Endodermal cell (in vitro differentiated cells): ENCODE data around the gene KRTAP10-8. TPM values are rescaled to one million over a fixed set of nuclear protein-coding genes. Genes with fewer than 3 reads are reported as not detected.

Experiments used
- DNase-seq: peaks from one replicate; pipeline ENCODE4 v3.0.0-alpha.2; 2017
- H3K27ac ChIP-seq: 2 replicates; pipeline ENCODE4 v1.5.1; 2013; ENCODE audit warnings: mild to moderate bottlenecking, low read depth, low read length, moderate library complexity
- H3K27me3 ChIP-seq: 2 replicates; pipeline ENCODE4 v1.6.1; 2013; ENCODE audit warnings: mild to moderate bottlenecking, low read length, moderate library complexity; ENCODE audit not compliant: insufficient read depth, control insufficient read depth, poor library complexity, severe bottlenecking
- H3K36me3 ChIP-seq: 2 replicates; pipeline ENCODE4 v1.7.0; 2013; ENCODE audit warnings: mild to moderate bottlenecking, low read length, moderate library complexity; ENCODE audit not compliant: control insufficient read depth, insufficient read depth
- H3K4me1 ChIP-seq: one replicate; pipeline ENCODE4 v1.7.0; 2013; ENCODE audit warnings: low read length; ENCODE audit not compliant: control insufficient read depth, insufficient read depth
- H3K4me3 ChIP-seq: 2 replicates; pipeline ENCODE4 v1.5.1; 2013; ENCODE audit warnings: mild to moderate bottlenecking, low read length, moderate library complexity
- H3K9ac ChIP-seq: 2 replicates; pipeline ENCODE4 v1.6.1; 2013; ENCODE audit warnings: mild to moderate bottlenecking, low read length, moderate library complexity; ENCODE audit not compliant: poor library complexity, severe bottlenecking; ENCODE audit errors: extremely low read depth
- H3K9me3 ChIP-seq: 2 replicates; pipeline ENCODE4 v1.6.1; 2013; ENCODE audit warnings: mild to moderate bottlenecking, low read length, moderate library complexity; ENCODE audit not compliant: control insufficient read depth
- H3K27ac Mint-ChIP-seq: 2 replicates; pipeline ENCODE4 v1.8.0; 2020; ENCODE audit warnings: mixed read lengths
- H3K27me3 Mint-ChIP-seq: 2 replicates; pipeline ENCODE4 v1.8.0; 2021; ENCODE audit warnings: mild to moderate bottlenecking, mixed read lengths; ENCODE audit not compliant: insufficient read depth
- H3K36me3 Mint-ChIP-seq: 2 replicates; pipeline ENCODE4 v1.8.0; 2020; ENCODE audit warnings: low read depth, mixed read lengths
- H3K4me1 Mint-ChIP-seq: 2 replicates; pipeline ENCODE4 v1.8.0; 2020; ENCODE audit warnings: mixed read lengths
- H3K4me3 Mint-ChIP-seq: 2 replicates; pipeline ENCODE4 v1.8.0; 2020; ENCODE audit warnings: mild to moderate bottlenecking, moderate library complexity, mixed read lengths
- H3K9me3 Mint-ChIP-seq: 2 replicates; pipeline ENCODE4 v1.8.0; 2020; ENCODE audit warnings: mild to moderate bottlenecking, mixed read lengths
- WGBS, 2 experiments: methylation state at CpG; one replicate each; pipeline versions ENCODE4 v1.1.5 to v1.1.7; 2013; ENCODE audit warnings: missing lambda C conversion rate in 2 of 2, mixed read lengths in 1 of 2; ENCODE audit not compliant: insufficient coverage in 1 of 2, insufficient read length in 1 of 2; 5-methylcytosine and 5-hydroxymethylcytosine counted together
- total RNA-seq, 2 donors: library from RNA; stranded (reverse); fragmentation: NEBNext Ultra II Directional in 1 of 2; extraction: Animal tissue kit (Norgen Biotek cat#: 25700) in 1 of 2; gene quantifications; 2 replicates in 1 of 2; 3 replicates in 1 of 2; pipeline ENCODE4 v1.2.1, GENCODE V29; 2021
- TF ChIP-seq, protein P1 (sequence below): fragments of 200-600 bp; sonication (generic); conservative IDR thresholded peaks from 2 replicates; pipeline ENCODE4 v1.5.0; 2021; ENCODE audit warnings: antibody characterized with exemption, mild to moderate bottlenecking

KRTAP10-8 gene
- total RNA-seq, 2 donors from 2014 or later: not detected

DNA sequence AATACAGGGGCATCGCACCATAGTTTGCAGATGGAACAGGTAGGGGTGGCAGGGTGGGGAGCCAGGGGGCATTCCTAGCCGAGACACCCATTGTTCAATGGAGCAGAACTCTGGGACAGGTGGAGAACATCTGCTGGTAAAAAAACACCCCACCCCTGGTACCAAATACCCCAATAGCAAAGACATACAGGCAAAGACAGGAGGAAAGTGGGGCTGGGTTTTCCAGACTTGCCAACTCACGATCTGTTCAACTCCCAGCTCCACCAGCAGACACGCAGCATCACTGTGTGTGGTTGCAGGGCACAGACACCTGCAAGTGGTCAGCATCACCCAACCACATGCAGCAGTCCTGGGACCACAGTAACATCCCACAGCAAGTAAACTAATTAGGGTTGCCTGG, 328 bp upstream of the KRTAP10-8 start:
- peaks cover 26% of the 10 kb centered on the region for H3K9me3 ChIP-seq
- Mint-ChIP-seq H3K27ac (no peak overlapping the region), H3K27me3 (peaks cover 2% of the 10 kb centered on the region), H3K4me3 (no peak overlapping the region), H3K4me1 (no peaks in the 10 kb centered on the region), H3K36me3 (peaks cover 2% of the 10 kb centered on the region), H3K9me3 (peaks cover 34% of the 10 kb centered on the region)
- H3K4me3 ChIP-seq: no peak overlapping the region
- WGBS, 2 experiments: 91% methylated on average over 4 of the region's 4 CpGs; no CpG with 5 or more reads in 1 of the 2 experiments
- TF ChIP-seq, protein P1, sequence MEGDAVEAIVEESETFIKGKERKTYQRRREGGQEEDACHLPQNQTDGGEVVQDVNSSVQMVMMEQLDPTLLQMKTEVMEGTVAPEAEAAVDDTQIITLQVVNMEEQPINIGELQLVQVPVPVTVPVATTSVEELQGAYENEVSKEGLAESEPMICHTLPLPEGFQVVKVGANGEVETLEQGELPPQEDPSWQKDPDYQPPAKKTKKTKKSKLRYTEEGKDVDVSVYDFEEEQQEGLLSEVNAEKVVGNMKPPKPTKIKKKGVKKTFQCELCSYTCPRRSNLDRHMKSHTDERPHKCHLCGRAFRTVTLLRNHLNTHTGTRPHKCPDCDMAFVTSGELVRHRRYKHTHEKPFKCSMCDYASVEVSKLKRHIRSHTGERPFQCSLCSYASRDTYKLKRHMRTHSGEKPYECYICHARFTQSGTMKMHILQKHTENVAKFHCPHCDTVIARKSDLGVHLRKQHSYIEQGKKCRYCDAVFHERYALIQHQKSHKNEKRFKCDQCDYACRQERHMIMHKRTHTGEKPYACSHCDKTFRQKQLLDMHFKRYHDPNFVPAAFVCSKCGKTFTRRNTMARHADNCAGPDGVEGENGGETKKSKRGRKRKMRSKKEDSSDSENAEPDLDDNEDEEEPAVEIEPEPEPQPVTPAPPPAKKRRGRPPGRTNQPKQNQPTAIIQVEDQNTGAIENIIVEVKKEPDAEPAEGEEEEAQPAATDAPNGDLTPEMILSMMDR: no peak
- no peaks in the 10 kb centered on the region for H3K27me3 ChIP-seq
- no peaks in the 10 kb centered on the region for H3K36me3 ChIP-seq
- DNase-seq: no peak
- no peaks in the 10 kb centered on the region for H3K4me1 ChIP-seq
- H3K27ac ChIP-seq: no peak overlapping the region
- H3K9ac ChIP-seq: no peak overlapping the region

DNA sequence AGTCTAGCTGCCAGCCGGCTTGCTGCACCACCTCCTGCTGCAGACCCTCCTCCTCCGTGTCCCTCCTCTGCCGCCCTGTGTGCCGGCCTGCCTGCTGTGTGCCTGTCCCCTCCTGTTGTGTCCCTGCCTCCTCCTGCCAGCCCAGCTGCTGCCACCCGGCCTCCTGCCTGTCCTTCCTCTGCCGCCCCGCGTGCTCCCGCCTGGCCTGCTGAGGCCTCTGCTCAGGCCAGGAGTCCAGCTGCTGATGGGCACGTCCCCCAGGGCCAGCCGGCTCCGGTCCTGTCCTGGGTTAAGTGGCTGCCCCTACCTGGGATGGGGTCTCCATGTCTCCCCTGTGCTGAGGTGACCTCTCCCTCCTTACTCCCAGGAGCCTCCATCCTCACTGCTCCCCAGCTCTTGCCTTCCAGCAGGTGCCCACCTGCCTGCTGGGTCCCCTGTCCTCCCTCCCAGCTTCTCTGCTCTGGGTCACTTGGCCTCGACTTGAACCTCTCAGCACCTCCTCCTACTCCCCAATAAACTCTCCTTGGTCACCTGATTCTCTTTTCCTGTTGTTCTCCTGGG, 870 bp downstream of the KRTAP10-8 start:
- Histone ChIP-seq H3K4me3 (no peak overlapping the region), H3K36me3 (no peaks in the 10 kb centered on the region), H3K9me3 (peaks cover 24% of the 10 kb centered on the region), H3K27me3 (no peaks in the 10 kb centered on the region), H3K9ac (no peak overlapping the region), H3K27ac (no peak overlapping the region), H3K4me1 (no peaks in the 10 kb centered on the region)
- no peaks in the 10 kb centered on the region for H3K4me1 Mint-ChIP-seq
- peaks cover 2% of the 10 kb centered on the region for H3K27me3 Mint-ChIP-seq
- no peak overlapping the region for H3K27ac Mint-ChIP-seq
- TF ChIP-seq, protein P1: no peak
- peaks cover 2% of the 10 kb centered on the region for H3K36me3 Mint-ChIP-seq
- H3K4me3 Mint-ChIP-seq: no peak overlapping the region
- 84 to 90% methylated on average over 11 to 13 of the region's 13 CpGs for WGBS, 2 experiments
- DNase-seq: no peak
- H3K9me3 Mint-ChIP-seq: peaks cover 34% of the 10 kb centered on the region

DNA sequence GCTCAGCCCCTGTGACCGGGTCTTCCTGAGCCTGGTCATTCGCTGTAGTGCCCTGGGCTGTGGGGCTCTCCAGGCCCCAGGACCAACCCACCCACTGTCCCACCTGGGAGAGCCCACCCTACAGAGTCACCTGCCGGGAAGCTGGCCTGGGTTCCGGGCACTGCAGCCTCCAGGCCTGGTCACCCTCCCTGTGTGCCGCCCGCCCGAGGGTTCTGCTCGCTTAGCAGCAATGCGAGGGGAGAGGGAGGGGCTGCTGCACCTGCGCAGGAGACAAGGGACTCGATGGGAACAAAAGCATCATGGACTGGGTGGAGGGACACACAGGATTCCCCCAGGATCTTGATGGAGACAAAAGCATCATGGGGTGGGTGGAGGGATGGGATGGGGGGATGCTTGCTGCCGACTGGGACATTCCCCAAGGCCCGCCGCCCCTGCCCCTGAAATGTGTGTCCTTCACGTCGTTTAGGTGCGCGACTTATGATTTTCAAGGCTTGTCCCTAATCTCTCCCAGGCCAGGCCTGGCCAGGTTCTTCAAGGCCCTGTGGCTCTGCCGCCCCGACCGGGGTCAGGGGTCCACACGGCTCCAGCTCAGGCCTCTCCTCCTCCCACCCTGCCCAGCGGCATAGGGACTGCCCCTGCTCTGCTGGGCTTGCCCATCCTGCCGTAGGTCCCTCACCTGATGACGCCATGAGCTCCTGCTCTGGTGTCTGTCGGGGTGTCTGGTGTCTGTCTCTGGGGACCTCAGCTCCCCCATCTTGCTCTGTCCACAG, 1.7 kb downstream of the KRTAP10-8 start:
- H3K27ac ChIP-seq: no peak overlapping the region
- H3K36me3 ChIP-seq: no peaks in the 10 kb centered on the region
- no peaks in the 10 kb centered on the region for H3K27me3 ChIP-seq
- H3K4me1 ChIP-seq: no peaks in the 10 kb centered on the region
- no peak overlapping the region for H3K4me3 Mint-ChIP-seq
- H3K4me3 ChIP-seq: no peak overlapping the region
- TF ChIP-seq, protein P1: no peak
- DNase-seq: no peak
- H3K9me3 ChIP-seq: peaks cover 24% of the 10 kb centered on the region
- H3K27me3 Mint-ChIP-seq: peaks cover 2% of the 10 kb centered on the region
- H3K4me1 Mint-ChIP-seq: peaks cover 4% of the 10 kb centered on the region
- peaks cover 2% of the 10 kb centered on the region for H3K36me3 Mint-ChIP-seq
- WGBS, 2 experiments: 95 to 96% methylated on average over 12 to 26 of the region's 26 CpGs
- peaks cover 35% of the 10 kb centered on the region for H3K9me3 Mint-ChIP-seq
- H3K27ac Mint-ChIP-seq: no peak overlapping the region
- H3K9ac ChIP-seq: no peak overlapping the region
